ENCODE data around the gene SYT6.

SYT6 gene

DNA sequence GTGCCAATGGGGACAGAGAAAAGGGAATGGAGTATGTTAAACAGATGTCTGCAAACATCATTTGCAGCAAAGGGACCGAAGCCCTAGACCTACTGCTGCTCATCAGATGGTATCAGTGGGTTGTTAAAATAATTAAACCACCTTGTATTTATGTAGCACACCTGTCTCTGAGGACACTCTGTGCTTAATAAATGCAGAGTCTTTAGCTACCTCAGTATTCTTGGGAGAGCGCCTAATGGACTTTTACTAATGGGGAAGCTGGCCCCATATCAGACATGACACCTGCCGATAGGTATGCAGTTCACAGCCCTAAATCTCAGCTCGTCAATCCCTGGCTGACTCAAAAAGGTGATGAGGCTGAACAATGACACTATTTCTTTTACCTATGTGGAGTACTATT is 54.4 kb downstream of the SYT6 start:
- H3K27me3 Mint-ChIP-seq = peaks cover 14% of the 10 kb centered on the region
- no peak overlapping the region for H3K4me3 Mint-ChIP-seq
- no peaks in the 10 kb centered on the region for H3K9me3 Mint-ChIP-seq

DNA sequence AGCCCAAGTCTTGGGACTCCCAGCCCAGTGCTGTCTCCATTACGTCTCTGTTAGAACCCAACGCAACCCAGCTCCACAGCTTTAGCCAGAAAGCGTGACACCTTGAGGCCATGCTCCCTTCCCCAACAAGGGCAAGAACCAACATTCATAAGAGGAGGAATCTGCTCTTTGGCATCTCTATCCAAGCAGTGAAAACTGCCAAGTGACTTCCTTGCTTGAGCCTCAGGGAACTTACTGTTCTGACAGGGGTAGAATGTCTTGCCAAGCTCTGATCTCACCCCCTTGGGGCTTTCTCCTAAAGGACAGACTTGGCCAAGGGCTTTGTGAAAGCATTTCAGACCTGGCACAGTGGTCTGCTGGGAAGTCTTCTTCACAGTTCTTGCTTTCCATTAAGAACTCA is 56.6 kb downstream of the SYT6 start:
- no peak for DNase-seq

More for the DNA sequence above, 54.4 kb downstream of the SYT6 start:
- H3K4me1 Mint-ChIP-seq (ENCODE audit: low read depth) = no peaks in the 10 kb centered on the region
- H3K27ac Mint-ChIP-seq = no peak overlapping the region
- DNase-seq = no peak
- no peaks in the 10 kb centered on the region for H3K36me3 Mint-ChIP-seq (ENCODE audit: low read depth)

DNA sequence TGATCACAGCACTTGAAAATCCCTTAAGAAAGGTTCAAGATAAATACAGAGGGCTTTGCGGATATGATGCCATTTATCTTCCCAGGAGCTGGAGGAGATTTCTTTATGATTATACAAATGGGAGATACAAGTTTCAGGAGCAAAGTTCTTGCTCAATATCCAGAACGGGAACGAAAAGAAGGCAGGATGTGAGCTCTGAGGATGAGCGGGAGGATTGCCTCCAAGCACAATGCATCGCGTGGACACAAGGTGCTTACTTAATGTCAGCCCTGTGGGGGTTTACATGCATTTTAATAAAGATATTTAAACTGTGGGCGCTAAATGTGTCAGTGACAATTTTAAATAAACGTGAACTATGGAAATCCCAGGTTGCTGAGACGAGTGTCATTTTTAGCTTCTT is 59.0 kb downstream of the SYT6 start:
- Mint-ChIP-seq H3K27me3 (peaks cover 11% of the 10 kb centered on the region), H3K4me1 (ENCODE audit: low read depth) (no peaks in the 10 kb centered on the region), H3K4me3 (no peak overlapping the region), H3K9me3 (no peaks in the 10 kb centered on the region), H3K27ac (no peak overlapping the region), H3K36me3 (ENCODE audit: low read depth) (no peaks in the 10 kb centered on the region)
- no peak for DNase-seq

More for the DNA sequence above, 56.6 kb downstream of the SYT6 start:
- Mint-ChIP-seq H3K4me1 (ENCODE audit: low read depth) (no peaks in the 10 kb centered on the region), H3K9me3 (no peaks in the 10 kb centered on the region), H3K27me3 (peaks cover 14% of the 10 kb centered on the region), H3K27ac (no peak overlapping the region), H3K36me3 (ENCODE audit: low read depth) (no peaks in the 10 kb centered on the region), H3K4me3 (no peak overlapping the region)

DNA sequence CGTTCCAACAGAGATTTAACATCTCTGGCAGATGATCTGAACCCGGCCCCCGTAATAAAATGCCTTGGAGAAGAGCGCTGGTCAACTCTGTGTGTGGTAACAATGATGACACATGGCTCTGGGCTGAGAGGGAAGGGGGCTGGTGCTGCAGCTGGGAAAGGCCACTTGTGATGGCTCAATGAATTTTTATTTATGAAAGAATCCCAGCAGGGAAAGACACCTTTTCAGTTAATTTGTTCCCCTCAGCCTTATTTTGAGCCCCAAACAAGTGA is 59.4 kb downstream of the SYT6 start:
- no peak overlapping the region for H3K27ac Mint-ChIP-seq
- H3K27me3 Mint-ChIP-seq = peaks cover 11% of the 10 kb centered on the region
- no peak for DNase-seq
- no peak overlapping the region for H3K4me3 Mint-ChIP-seq
- no peaks in the 10 kb centered on the region for H3K9me3 Mint-ChIP-seq
- H3K4me1 Mint-ChIP-seq (ENCODE audit: low read depth) = peaks cover 2% of the 10 kb centered on the region
- no peaks in the 10 kb centered on the region for H3K36me3 Mint-ChIP-seq (ENCODE audit: low read depth)

DNA sequence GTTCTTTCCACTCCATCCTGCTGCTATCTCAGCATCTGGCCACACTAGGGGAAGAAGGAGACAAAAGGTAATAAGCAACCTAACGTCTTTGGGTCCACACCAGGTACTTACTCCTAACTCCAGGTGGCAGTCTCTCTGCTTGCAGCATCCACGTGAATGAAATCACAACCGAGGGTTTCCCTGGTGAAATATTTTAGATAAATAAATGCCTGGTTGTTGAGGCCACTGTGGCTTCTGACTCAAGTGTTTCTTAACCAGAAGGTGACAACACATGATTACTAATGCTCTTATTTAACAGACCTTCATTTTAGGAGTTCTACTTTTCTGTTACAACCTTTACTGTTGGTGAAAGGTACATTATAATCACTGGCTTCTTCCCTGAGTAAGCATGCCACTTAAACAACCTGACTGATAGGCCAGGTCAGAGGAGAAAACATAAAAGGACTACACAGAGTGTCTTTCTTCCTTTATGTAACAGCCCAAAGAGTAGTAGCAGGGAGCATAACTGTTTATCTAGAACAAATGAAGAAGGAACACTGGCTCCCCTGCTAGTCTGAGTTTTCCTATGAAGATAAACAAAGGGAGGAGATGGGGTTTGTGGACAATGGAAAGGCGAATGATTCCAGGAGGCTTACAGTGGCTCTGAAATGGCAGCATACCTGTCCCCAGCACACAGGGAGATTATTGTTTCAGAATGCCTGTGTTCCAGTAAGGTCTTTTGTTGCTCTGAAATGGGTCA is 59.9 kb downstream of the SYT6 start:
- Mint-ChIP-seq H3K4me1 (ENCODE audit: low read depth) (peaks cover 2% of the 10 kb centered on the region), H3K4me3 (no peak overlapping the region), H3K9me3 (no peaks in the 10 kb centered on the region), H3K36me3 (ENCODE audit: low read depth) (no peaks in the 10 kb centered on the region), H3K27ac (no peak overlapping the region), H3K27me3 (peaks cover 11% of the 10 kb centered on the region)
- DNase-seq = no peak

DNA sequence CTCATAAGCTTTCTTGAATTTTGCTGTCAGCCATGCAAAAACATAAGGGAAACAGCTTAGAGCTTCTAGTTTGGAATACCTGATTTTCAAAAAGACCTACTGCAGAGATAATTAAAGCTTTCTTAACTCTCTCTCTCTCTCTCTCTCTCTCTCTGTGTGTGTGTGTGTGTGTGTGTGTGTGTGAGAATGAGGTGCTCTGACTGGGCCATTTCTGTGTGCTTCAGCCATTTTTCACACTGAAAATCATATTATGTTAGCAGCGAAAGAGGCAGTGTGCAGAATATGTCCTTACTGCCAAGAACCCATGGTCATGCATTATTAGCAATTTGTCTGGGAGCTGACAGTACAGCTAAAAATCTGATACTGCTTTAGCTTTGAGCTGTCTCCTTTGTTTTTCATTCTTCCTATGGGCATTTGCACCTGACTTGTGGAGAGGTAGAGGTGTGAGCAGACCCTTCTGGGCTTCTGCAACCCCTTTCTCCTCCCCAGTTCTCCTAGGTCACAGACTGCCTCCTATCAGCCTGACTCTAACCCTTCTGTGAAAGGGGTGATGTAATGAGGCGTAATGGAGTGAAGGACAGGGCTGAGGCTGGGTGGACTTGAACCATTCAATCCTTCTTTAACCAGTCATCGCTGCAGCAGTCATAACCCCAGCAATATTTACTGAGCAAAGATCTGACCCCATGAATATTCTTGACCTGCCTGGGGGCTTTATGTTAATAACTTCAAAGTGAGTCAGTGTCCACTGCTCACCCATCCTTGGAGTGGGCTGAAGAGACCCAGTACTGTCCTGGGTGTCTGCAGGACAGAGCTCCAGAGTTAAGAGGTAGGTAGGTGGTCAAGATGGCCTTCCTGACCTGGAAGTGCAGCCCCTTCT is 61.2 kb downstream of the SYT6 start:
- peaks cover 2% of the 10 kb centered on the region for H3K4me1 Mint-ChIP-seq (ENCODE audit: low read depth)
- H3K27ac Mint-ChIP-seq = no peak overlapping the region
- no peaks in the 10 kb centered on the region for H3K36me3 Mint-ChIP-seq (ENCODE audit: low read depth)
- no peak overlapping the region for H3K4me3 Mint-ChIP-seq
- H3K27me3 Mint-ChIP-seq = peaks cover 11% of the 10 kb centered on the region
- DNase-seq = no peak
- H3K9me3 Mint-ChIP-seq = no peaks in the 10 kb centered on the region

DNA sequence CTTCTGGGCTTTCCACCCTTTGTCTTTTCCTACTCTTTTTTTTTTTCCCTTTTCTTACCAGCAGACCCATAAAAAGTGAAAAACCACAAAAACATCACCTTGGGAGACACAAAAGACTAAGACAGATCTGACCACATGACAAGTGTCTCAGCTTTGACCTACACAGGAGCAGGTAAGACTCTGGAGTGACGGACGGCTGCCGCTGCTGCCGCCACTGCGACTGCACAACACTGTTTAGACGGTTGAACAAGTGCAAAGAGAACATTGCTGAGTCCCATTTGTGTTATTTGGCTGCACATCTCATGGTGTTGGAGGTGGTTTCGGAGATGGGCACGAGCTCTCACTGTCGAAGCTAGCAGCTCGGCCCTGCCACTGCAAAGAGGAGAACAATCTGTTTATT is 62.0 kb downstream of the SYT6 start:
- H3K9me3 Mint-ChIP-seq = no peaks in the 10 kb centered on the region
- H3K4me1 Mint-ChIP-seq (ENCODE audit: low read depth) = peaks cover 2% of the 10 kb centered on the region
- H3K4me3 Mint-ChIP-seq = no peak overlapping the region
- peaks cover 11% of the 10 kb centered on the region for H3K27me3 Mint-ChIP-seq
- H3K36me3 Mint-ChIP-seq (ENCODE audit: low read depth) = no peaks in the 10 kb centered on the region
- no peak overlapping the region for H3K27ac Mint-ChIP-seq
- DNase-seq = no peak

DNA sequence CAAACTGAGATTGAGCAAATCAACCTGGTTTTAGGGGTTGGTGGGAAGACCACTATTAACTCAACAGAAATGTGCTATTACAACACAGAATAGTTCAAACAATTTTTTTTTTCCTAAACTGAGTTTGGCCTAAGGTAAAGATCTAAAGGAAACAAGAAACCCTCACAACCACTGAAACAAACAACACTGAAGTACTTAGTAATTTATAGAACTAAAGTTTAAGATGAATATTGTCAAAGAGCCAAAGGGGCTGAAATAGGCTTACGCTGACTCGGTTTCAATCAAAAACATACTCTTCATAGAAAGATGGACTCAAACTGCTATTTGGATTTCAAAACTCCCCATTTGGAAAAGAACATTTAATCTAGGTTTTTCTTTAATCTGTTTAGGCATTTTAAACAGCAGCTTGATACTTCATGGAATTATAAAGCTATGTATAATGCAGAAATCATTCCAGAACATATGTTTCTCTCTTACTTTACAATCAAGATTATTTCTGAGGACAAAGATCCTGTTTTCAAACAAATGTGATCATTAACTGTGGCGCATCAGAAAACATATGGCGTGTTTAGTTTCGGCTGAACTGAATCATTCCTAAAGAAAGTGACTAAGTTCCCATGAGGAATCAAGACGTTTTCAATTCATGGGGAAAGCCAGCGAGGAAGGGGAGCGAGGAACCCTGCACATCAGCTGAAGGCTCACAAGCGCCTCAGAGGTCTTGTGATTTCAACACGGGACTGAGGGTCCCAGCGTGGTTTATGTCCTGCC is 62.7 kb downstream of the SYT6 start:
- no peaks in the 10 kb centered on the region for H3K36me3 Mint-ChIP-seq (ENCODE audit: low read depth)
- H3K4me1 Mint-ChIP-seq (ENCODE audit: low read depth) = peaks cover 2% of the 10 kb centered on the region
- no peak overlapping the region for H3K4me3 Mint-ChIP-seq
- peaks cover 11% of the 10 kb centered on the region for H3K27me3 Mint-ChIP-seq
- no peaks in the 10 kb centered on the region for H3K9me3 Mint-ChIP-seq
- DNase-seq = no peak
- no peak overlapping the region for H3K27ac Mint-ChIP-seq

DNA sequence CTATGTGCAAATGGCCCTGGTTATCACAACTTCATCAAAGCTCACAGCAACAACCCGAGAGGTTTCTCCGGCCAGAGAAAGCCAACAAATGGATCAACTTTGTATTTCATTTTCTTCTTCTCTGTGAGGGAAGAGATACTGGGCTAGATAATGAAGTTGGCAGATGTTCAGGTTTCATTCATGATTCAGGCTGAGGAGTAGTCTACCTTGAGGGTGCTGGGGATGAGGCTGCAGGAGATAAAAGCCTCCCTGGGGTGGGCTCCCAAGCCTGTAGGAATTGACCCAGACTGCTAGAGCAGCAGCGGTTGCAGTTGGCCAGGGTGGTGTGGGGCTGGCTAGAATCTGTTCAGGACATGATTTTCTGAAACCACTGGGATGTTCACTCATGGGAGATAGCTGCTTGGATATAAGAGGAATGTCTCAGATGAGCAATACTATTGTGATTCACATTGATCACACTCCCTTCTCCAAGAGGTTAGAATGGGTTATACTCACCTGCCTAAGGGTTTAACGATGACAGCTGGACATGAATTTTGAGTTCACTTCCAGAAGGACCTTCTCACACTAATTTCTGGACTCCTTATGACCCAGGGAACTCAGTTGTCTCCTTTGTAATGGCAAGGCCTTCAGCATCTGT is 64.0 kb downstream of the SYT6 start:
- no peaks in the 10 kb centered on the region for H3K36me3 Mint-ChIP-seq (ENCODE audit: low read depth)
- H3K27ac Mint-ChIP-seq = no peak overlapping the region
- no peak overlapping the region for H3K4me3 Mint-ChIP-seq
- no peaks in the 10 kb centered on the region for H3K9me3 Mint-ChIP-seq
- H3K27me3 Mint-ChIP-seq = peaks cover 11% of the 10 kb centered on the region
- DNase-seq = no peak
- peaks cover 2% of the 10 kb centered on the region for H3K4me1 Mint-ChIP-seq (ENCODE audit: low read depth)

DNA sequence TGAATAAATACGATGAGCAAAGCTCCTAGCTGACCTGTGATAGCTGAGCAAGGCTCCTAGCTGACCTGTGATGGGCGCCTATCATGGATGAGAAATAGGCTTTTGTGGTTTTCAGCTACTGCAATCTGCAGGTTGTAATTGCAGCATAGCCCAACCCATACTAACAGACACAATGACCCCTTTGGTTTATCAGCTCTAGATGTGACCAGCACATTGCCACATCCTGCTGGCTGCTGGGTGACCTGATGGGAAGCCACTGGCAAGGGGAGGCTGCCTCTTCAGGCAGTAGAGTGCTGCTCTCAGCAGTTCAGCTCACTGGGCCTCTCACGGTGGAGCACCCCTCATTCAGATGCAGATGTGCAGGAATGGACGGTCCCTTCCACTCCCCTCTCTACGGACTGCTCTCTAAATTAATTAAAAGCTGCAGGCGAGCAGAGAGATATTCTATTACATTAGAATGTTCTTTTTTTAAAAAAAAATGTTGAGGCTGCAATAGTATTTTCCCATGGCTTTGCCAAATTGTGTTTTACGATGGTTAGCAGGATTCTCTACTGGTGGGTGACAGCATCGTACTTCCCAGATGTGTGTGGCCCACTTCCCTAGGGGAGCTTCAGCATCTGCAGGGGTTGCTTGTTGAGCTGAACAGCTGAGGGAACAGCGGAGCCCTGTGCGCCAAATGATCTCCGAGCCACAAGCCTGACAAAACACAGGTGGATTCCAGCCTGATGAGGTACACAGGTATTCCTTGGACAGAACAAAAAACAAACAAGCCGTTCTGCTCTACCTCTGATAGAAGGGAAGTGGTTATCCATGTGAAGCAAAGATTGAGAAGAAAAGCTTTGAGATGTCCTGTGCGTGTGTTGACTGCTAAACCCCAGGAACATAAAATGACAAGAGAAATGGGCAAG is 65.0 kb downstream of the SYT6 start:
- H3K27ac Mint-ChIP-seq = no peak overlapping the region

DNA sequence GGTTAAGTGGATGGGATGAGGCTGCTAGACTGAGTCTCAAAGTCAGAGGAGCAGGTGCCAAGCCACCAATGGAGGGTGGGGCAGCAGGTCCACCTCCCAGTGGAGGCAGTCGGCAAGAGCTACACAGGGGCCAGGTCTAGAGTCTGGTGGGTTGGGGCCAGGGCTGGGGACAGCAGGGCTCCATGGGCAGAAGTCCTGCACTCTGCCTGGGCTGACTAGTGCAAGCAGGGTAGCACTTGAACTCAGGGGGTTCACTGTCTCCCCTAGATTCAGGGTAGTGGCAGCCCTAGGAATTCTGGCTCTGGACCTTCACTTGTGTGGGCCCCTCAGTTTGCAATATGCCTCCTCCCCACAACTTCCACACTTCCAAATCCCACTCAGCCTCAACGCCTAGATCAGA is 66.2 kb downstream of the SYT6 start:
- DNase-seq = no peak
- Mint-ChIP-seq H3K4me3 (no peak overlapping the region), H3K27ac (no peak overlapping the region), H3K36me3 (ENCODE audit: low read depth) (no peaks in the 10 kb centered on the region), H3K9me3 (no peaks in the 10 kb centered on the region), H3K4me1 (ENCODE audit: low read depth) (peaks cover 2% of the 10 kb centered on the region), H3K27me3 (peaks cover 13% of the 10 kb centered on the region)

More for the DNA sequence above, 65.0 kb downstream of the SYT6 start:
- Mint-ChIP-seq H3K36me3 (ENCODE audit: low read depth) (no peaks in the 10 kb centered on the region), H3K27me3 (peaks cover 16% of the 10 kb centered on the region), H3K4me1 (ENCODE audit: low read depth) (peaks cover 2% of the 10 kb centered on the region), H3K4me3 (no peak overlapping the region), H3K9me3 (no peaks in the 10 kb centered on the region)
- DNase-seq = no peak

DNA sequence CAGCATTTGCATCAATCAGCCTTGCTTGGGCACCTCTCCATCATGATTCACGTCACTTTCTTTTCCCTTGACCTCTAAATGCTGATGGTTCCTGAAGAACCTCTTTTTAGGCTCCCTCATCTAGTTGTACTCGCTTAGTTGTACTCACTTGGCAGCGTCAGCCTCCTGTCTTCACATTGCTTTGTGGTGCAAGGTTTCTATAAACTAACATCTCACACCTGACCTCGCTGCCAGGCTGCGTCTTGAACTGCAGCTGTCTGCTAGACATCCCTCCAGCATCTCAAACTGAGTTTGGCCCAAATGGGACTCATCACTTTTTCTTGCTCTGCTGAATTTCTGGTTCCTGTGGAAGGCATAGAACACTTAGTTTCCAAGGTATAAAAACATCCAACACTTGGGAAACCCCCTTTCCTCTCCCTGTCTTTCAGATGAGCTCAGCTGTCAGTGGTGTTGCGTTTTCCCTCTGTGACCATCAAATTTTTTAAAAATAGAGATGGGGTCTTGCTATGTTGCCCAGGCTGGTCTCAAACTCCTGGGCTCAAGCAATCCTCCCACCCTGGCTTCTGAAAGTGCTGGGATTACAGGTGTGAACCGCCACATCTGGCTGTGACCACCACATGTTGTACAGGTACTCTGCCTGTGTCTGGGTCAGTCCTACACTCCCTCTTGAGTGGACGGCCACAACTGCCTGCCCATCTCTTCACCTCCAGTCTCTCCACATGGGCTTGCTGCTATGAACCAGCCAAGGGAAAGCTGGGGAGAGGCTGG is 66.9 kb downstream of the SYT6 start:
- no peak for DNase-seq
- Mint-ChIP-seq H3K4me1 (ENCODE audit: low read depth) (peaks cover 2% of the 10 kb centered on the region), H3K4me3 (no peak overlapping the region), H3K27me3 (peaks cover 11% of the 10 kb centered on the region), H3K27ac (no peak overlapping the region), H3K9me3 (no peaks in the 10 kb centered on the region), H3K36me3 (ENCODE audit: low read depth) (no peaks in the 10 kb centered on the region)

DNA sequence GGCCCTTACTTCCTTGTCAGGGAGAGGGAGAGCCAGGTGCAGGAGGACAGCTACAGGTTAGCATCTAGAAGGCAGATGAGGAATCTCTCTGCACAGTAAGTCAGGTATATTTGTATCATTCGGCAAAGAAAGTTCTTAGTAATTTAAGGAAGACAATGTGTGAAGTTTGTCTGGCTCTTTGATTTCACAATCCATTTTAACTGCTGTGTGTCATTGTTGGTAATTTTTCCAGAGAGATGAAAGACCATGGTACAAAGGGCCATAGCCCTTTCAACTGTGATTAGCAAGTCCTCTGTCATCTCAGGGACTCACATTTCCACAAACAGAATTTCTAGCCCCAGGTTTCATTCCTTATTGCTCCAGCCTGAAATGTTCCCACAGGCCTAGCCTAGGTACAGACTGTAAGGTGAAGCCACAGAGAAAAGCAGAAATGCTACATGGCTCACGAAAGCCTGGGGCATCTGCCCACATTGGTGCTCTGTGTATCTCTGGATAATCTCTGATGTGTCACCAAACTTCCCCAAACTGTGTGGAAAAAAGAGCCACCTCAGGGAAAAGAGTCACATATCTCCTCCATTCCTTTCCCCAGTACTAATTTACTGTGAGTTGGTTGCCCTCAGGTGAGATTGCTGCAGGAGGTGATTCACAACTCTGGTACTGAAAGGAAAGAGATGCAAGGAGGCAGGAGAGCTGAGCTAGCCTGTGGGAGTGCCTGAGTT is 70.6 kb downstream of the SYT6 start:
- H3K9me3 Mint-ChIP-seq = no peaks in the 10 kb centered on the region
- DNase-seq = no peak
- peaks cover 10% of the 10 kb centered on the region for H3K27me3 Mint-ChIP-seq
- no peak overlapping the region for H3K4me3 Mint-ChIP-seq
- H3K36me3 Mint-ChIP-seq (ENCODE audit: low read depth) = no peaks in the 10 kb centered on the region
- no peak overlapping the region for H3K27ac Mint-ChIP-seq
- H3K4me1 Mint-ChIP-seq (ENCODE audit: low read depth) = no peaks in the 10 kb centered on the region
